ENCODE data around the gene SRMS. TPM values are rescaled to one million over a fixed set of nuclear protein-coding genes. Genes with fewer than 3 reads are reported as not detected.

SRMS gene
- total RNA-seq, 4 donors from 2014 or later, result not detected

DNA sequence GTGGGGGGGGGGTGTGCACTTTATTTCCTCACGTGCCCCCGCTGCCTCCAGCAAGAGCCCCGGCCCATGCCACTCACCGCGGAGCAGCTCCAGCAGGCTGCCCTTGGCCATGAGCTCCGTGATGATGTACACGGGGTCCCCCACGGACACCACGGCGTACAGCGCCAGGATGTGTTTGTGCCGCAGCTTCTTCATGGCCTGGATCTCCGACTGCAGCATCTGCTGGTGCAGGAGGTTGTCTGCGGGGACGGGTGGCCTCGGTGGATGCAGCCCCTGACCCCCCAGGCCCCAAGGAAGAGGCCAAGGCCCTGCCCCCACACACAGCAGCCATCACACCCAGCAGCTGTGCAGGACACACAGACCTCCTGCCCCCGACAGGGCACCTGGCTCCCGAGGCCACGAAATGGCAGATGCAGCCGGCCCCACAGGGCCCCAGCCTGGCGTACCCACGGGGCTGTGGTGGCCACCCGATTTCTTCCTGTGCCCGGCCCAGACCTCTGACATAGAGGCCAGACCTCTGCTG, 15.0 kb downstream of the SRMS start:
- Histone ChIP-seq H3K4me1 (peaks cover 0 to 25% (median 4%) of the 10 kb centered on the region in 3 donors), H3K36me3 (no peaks in the 10 kb centered on the region), H3K27ac (no peak overlapping the region), H3K4me3 (no peak overlapping the region), H3K9me3 (no peaks in the 10 kb centered on the region), H3K27me3 (peaks cover 58% of the 10 kb centered on the region)
- ATAC-seq, result no peak
- 60 to 67% methylated on average over 2 to 3 of the region's 24 CpGs for WGBS, 2 donors (ENCODE audit: low coverage in 1 of 2)
- TF ChIP-seq POLR2A (IDR thresholded peaks at IDR 0.05) (no peak), EP300 (IDR thresholded peaks at IDR 0.05) (no peak)

DNA sequence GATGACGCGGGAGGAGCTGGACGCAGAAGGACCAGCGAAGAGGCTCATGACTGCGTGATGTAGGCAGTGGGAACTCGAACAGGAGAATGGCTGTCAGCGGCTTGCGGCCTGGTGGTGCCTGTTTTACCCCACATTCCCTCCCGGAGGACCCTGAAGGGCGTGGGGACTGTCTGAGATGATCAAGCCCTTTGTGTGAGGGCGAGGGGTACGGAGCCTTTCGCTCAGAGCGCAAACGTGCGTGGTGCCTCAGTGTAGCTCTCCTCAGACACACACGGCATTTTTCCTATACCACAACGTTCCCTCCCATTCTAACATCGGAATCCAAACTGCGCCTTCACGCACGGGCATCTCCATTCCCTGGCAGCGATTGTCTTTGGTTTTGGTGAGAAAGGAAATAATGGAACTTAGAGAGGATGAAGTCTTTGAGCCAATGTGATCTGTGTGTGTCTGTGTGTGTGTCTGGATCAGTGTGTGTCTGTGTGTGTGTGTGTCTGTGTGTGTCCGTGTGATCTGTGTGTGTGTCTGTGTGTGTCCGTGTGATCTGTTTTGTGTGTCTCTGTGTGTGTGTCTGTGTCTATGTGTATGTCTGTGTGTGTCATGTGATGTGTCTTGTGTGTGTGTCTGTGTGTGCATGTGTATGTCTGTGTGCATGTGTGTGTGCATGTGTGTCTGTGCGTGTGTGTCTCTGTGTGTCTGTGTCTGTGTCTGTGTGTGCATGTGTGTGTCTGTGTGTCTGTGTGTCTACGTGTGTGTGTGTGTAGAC, 15.7 kb downstream of the SRMS start:
- Histone ChIP-seq H3K9me3 (no peaks in the 10 kb centered on the region), H3K27ac (no peak overlapping the region), H3K4me1 (peaks cover 0 to 18% (median 4%) of the 10 kb centered on the region in 3 donors), H3K36me3 (no peaks in the 10 kb centered on the region), H3K4me3 (no peak overlapping the region), H3K27me3 (peaks cover 52% of the 10 kb centered on the region)
- ATAC-seq, result no peak
- WGBS, 2 donors (ENCODE audit: low coverage in 1 of 2), result 60 to 74% methylated on average over 1 to 15 of the region's 27 CpGs
- TF ChIP-seq POLR2AphosphoS5 (IDR thresholded peaks at IDR 0.05), result no peak
- TF ChIP-seq POLR2A (IDR thresholded peaks at IDR 0.05), result no peak
- TF ChIP-seq, protein P1, sequence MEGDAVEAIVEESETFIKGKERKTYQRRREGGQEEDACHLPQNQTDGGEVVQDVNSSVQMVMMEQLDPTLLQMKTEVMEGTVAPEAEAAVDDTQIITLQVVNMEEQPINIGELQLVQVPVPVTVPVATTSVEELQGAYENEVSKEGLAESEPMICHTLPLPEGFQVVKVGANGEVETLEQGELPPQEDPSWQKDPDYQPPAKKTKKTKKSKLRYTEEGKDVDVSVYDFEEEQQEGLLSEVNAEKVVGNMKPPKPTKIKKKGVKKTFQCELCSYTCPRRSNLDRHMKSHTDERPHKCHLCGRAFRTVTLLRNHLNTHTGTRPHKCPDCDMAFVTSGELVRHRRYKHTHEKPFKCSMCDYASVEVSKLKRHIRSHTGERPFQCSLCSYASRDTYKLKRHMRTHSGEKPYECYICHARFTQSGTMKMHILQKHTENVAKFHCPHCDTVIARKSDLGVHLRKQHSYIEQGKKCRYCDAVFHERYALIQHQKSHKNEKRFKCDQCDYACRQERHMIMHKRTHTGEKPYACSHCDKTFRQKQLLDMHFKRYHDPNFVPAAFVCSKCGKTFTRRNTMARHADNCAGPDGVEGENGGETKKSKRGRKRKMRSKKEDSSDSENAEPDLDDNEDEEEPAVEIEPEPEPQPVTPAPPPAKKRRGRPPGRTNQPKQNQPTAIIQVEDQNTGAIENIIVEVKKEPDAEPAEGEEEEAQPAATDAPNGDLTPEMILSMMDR (IDR thresholded peaks at IDR 0.05), result no peak
- TF ChIP-seq EP300 (IDR thresholded peaks at IDR 0.05), result no peak

DNA sequence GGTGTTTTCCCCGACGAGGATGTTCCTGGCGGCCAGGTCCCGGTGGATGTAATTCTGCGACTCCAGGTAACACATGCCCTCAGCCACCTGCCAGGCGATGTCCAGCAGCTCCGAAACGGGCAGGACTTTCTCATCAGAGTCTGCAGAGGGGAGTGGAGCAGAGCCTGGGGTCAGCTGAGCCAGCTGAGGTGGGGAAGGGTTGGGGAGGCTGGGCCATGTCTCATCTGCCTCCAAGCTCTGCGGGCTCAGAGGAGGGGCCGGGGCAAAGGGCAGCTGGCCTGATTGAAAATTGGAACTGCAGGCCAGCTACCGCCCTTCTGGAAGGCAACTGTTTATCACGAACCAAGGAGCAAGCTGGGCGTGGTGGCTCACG, 16.8 kb downstream of the SRMS start:
- no peak for ATAC-seq
- WGBS, 2 donors (ENCODE audit: low coverage in 1 of 2), result no CpG with 5 or more reads among the region's 14 CpGs

DNA sequence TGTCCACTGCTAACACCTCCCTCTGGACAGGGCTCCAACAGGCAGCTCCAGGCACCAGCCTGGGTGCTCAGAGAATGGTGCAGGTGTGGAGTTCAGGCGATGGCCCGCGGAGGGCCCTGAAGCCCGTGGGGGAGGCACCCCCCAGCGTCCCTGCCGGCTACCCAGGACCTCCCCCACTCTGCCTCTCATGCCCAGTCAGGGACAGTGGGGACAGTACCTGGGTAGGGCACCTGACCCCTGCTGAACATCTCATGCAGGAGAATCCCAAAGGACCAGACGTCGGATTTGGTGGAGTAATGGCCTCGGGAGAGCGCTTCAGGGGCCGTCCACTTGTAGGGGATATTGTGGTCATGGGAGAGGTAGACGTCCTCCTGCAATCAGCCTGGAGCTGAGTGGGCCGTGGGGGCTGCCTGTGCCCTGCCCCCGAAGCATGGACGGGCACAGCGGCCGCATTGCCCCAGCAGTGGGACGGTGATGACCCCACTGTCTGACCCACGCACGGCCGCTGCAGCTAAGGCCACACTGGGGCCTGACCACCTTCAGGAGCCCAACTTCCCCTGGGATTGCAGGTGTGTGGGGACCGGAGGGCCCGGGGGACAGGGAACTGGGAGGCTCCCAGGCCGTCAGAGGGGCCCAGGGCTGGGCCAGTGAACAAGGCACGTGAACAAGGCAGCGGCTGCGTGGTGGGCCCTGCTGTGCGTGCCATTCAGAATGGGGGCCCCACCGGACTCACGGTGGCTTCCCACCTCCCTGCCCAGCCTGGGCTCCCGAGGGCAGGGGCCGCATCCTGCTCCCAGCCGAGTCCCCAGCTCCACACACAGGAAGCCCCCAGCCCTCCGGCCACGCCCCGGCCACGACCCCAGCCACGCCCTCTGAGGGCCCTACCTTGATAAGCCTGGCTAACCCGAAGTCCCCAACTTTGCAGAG, 17.4 kb downstream of the SRMS start:
- WGBS, 2 donors (ENCODE audit: low coverage in 1 of 2), result no CpG with 5 or more reads among the region's 39 CpGs
- TF ChIP-seq POLR2AphosphoS5 (IDR thresholded peaks at IDR 0.05) (no peak), EP300 (IDR thresholded peaks at IDR 0.05) (no peak), POLR2A (IDR thresholded peaks at IDR 0.05) (no peak)
- TF ChIP-seq, protein P1 (IDR thresholded peaks at IDR 0.05), result no peak
- Histone ChIP-seq H3K27ac (no peak overlapping the region), H3K27me3 (peaks cover 37% of the 10 kb centered on the region), H3K36me3 (no peaks in the 10 kb centered on the region), H3K4me3 (no peak overlapping the region), H3K4me1 (peaks cover 0 to 7% (median 2%) of the 10 kb centered on the region in 3 donors), H3K9me3 (no peaks in the 10 kb centered on the region)
- ATAC-seq, result no peak

More for the DNA sequence above, 16.8 kb downstream of the SRMS start:
- peaks cover 0 to 11% (median 4%) of the 10 kb centered on the region in 3 donors for H3K4me1 ChIP-seq
- no peak for TF ChIP-seq POLR2AphosphoS5 (IDR thresholded peaks at IDR 0.05)
- TF ChIP-seq, protein P1 (IDR thresholded peaks at IDR 0.05), result no peak
- TF ChIP-seq EP300 (IDR thresholded peaks at IDR 0.05), result no peak
- TF ChIP-seq POLR2A (IDR thresholded peaks at IDR 0.05), result no peak
- H3K27ac ChIP-seq, result no peak overlapping the region
- no peaks in the 10 kb centered on the region for H3K36me3 ChIP-seq
- no peak overlapping the region for H3K4me3 ChIP-seq
- no peaks in the 10 kb centered on the region for H3K9me3 ChIP-seq
- peaks cover 43% of the 10 kb centered on the region for H3K27me3 ChIP-seq

DNA sequence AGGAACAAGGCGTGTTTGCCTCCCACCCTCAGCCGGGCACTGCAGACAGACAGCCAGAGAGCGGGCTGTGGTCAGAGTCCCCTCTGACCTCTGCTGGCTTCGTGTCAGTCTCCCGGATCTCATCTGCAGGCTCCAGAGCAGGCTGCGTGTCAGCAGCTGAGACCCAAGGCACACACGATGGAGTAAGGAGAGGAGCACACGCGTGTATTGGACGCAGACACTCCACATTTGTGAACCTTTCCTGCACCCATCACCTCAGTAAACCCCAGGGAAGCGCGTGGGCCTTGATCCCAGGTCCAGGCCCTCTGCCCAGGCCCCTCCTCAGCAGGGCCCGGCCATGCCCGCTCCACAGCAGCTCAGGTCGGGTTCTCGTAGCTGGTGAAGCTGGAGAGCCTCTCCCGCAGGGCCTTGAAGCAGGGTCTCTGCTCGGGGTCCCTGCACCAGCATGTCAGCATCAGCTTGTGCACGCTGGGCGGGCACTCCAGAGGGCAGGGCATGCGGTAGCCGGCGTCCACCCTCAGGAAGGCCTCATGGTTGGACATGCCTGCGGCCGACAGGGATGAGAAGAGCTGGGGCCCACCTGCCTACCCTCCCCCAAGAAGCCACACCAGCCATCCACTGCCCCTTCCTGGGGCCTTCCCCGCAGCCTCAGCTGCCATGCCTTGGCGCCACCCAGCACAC, 18.2 kb downstream of the SRMS start:
- WGBS, 2 donors (ENCODE audit: low coverage in 1 of 2), result 100% methylated on average over 2 of the region's 27 CpGs; no CpG with 5 or more reads in 1 of the 2 donors
- no peaks in the 10 kb centered on the region for H3K36me3 ChIP-seq
- TF ChIP-seq, protein P1 (IDR thresholded peaks at IDR 0.05), result no peak
- TF ChIP-seq POLR2AphosphoS5 (IDR thresholded peaks at IDR 0.05) (no peak), EP300 (IDR thresholded peaks at IDR 0.05) (no peak), POLR2A (IDR thresholded peaks at IDR 0.05) (no peak)
- ATAC-seq, result no peak
- no peak overlapping the region for H3K4me3 ChIP-seq
- H3K27me3 ChIP-seq, result peaks cover 29% of the 10 kb centered on the region
- H3K9me3 ChIP-seq, result no peaks in the 10 kb centered on the region
- no peak overlapping the region for H3K27ac ChIP-seq
- H3K4me1 ChIP-seq, result no peaks in the 10 kb centered on the region

Data from gastroesophageal sphincter (tissue), 4 donors.